Measurements from ENCODE around the gene A3GALT2. TPM values are rescaled to one million over a fixed set of nuclear protein-coding genes. Genes with fewer than 3 reads are reported as not detected.
A peak's percentile ranks its signal among the peaks of the same experiment; 100 is the strongest.

Gene A3GALT2
- total and polyA plus RNA-seq, 9 donors: not detected

GRCh38 chr1:33280091-33280661 is 40.7 kb downstream of the A3GALT2 start:
- Histone ChIP-seq H3K4me3 (no peak overlapping the region), H3K27me3 (no peaks in the 10 kb centered on the region), H3K4me1 (ENCODE audit: insufficient read depth) (no peaks in the 10 kb centered on the region), H3K27ac (no peak overlapping the region), H3K9me3 (no peaks in the 10 kb centered on the region), H3K36me3 (no peaks in the 10 kb centered on the region)
- TF ChIP-seq EP300 (IDR thresholded peaks at IDR 0.05) (no peak), CTCF (IDR thresholded peaks at IDR 0.05) (no peak), POLR2A (IDR thresholded peaks at IDR 0.05) (no peak)
- peak in 1 of 5 donors; percentile 30 for DNase-seq
- intact Hi-C loops (cut with DNase I): no loop called here
- 88 to 95% (median 91%) methylated on average over 24 to 29 of the region's 29 CpGs for WGBS, 3 donors

- H3K9me3 ChIP-seq: no peaks in the 10 kb centered on the region
- H3K27me3 ChIP-seq: no peaks in the 10 kb centered on the region
- H3K4me3 ChIP-seq: no peak overlapping the region
- H3K36me3 ChIP-seq: no peaks in the 10 kb centered on the region
- no peak for TF ChIP-seq CTCF (IDR thresholded peaks at IDR 0.05)
- TF ChIP-seq POLR2A (IDR thresholded peaks at IDR 0.05): no peak
- TF ChIP-seq EP300 (IDR thresholded peaks at IDR 0.05): no peak
- no peak overlapping the region for H3K27ac ChIP-seq
- peak in 1 of 5 donors; percentile 12 for DNase-seq
- intact Hi-C loops (cut with DNase I): no loop called here
- 80 to 89% (median 89%) methylated on average over 11 of the region's 11 CpGs for WGBS, 3 donors
- peaks cover under 1% of the 10 kb centered on the region for H3K4me1 ChIP-seq (ENCODE audit: insufficient read depth)
Observed at GRCh38 chr1:33277488-33278084, 43.3 kb downstream of the A3GALT2 start.

GRCh38 chr1:33276573-33277298 is 44.2 kb downstream of the A3GALT2 start:
- H3K4me1 ChIP-seq (ENCODE audit: insufficient read depth): peaks cover 2% of the 10 kb centered on the region
- DNase-seq: peak in 1 of 5 donors; percentile 11
- no peak for TF ChIP-seq CTCF (IDR thresholded peaks at IDR 0.05)
- no peak for TF ChIP-seq EP300 (IDR thresholded peaks at IDR 0.05)
- TF ChIP-seq POLR2A (IDR thresholded peaks at IDR 0.05): no peak
- WGBS, 3 donors: 84 to 88% (median 87%) methylated on average over 28 to 30 of the region's 30 CpGs
- H3K27me3 ChIP-seq: no peaks in the 10 kb centered on the region
- intact Hi-C loops (cut with DNase I): no loop called here
- no peak overlapping the region for H3K4me3 ChIP-seq
- no peaks in the 10 kb centered on the region for H3K9me3 ChIP-seq
- no peaks in the 10 kb centered on the region for H3K36me3 ChIP-seq
- no peak overlapping the region for H3K27ac ChIP-seq

GRCh38 chr1:33275706-33276572 is 45.0 kb downstream of the A3GALT2 start:
- no peak overlapping the region for H3K27ac ChIP-seq
- intact Hi-C loops (cut with DNase I): no loop called here
- H3K27me3 ChIP-seq: no peaks in the 10 kb centered on the region
- H3K4me1 ChIP-seq (ENCODE audit: insufficient read depth): peaks cover 2% of the 10 kb centered on the region
- no peak for TF ChIP-seq POLR2A (IDR thresholded peaks at IDR 0.05)
- TF ChIP-seq CTCF (IDR thresholded peaks at IDR 0.05): no peak
- TF ChIP-seq EP300 (IDR thresholded peaks at IDR 0.05): no peak
- H3K4me3 ChIP-seq: no peak overlapping the region
- peak in 1 of 5 donors; percentile 29 for DNase-seq
- no peaks in the 10 kb centered on the region for H3K36me3 ChIP-seq
- 93 to 95% (median 93%) methylated on average over 37 to 45 of the region's 45 CpGs for WGBS, 3 donors
- no peaks in the 10 kb centered on the region for H3K9me3 ChIP-seq

Data from ovary (tissue), 9 donors.